Measurements from ENCODE around the gene VASH2. TPM values are rescaled to one million over a fixed set of nuclear protein-coding genes. Genes with fewer than 3 reads are reported as not detected.

The VASH2 gene
- total and polyA plus RNA-seq, 2 of the 8 experiments (the other 6 are each of a cell fraction or from before 2014, with no cell fraction given) = 44.0 to 187 TPM

GRCh38 chr1:212954514-212954913, 4.2 kb downstream of the VASH2 start:
- Histone ChIP-seq H3K9me3 (ENCODE audit: insufficient read depth in 2 of 2, low read depth in 1 of 2, low read length in 1 of 2) (no peaks in the 10 kb centered on the region), H2BK5ac (ENCODE audit: low read depth, low read length) (no peak overlapping the region), H3K4ac (replicated peaks; ENCODE audit: insufficient read length, low read depth, low read length) (no peak overlapping the region), H3K18ac (ENCODE audit: extremely low read depth, low read length) (no peak overlapping the region), H3K4me3 (ENCODE audit: extremely low read depth in 1 of 4, insufficient read depth in 2 of 4, low read depth in 3 of 4, low read length in 4 of 4) (no peak overlapping the region), H4K5ac (ENCODE audit: insufficient read length, low read depth, low read length) (no peak overlapping the region), H3K9ac (replicated peaks in 1 of 4; ENCODE audit: extremely low read depth in 1 of 4, low read depth in 3 of 4, low read length in 3 of 4) (no peak overlapping the region), H3K14ac (ENCODE audit: insufficient read length) (no peak overlapping the region), H2AFZ (ENCODE audit: low read length) (no peak overlapping the region), H2BK20ac (ENCODE audit: low read length) (no peak overlapping the region), H3K27ac (ENCODE audit: low read depth, low read length) (no peak overlapping the region), H3K79me1 (ENCODE audit: low read depth, low read length) (peaks cover 9% of the 10 kb centered on the region), H4K20me1 (replicated peaks in 1 of 2; ENCODE audit: control insufficient read depth in 1 of 2, insufficient read depth in 2 of 2, low read length in 2 of 2) (peaks cover 10 to 17% of the 10 kb centered on the region in 2 experiments), H3K4me1 (replicated peaks in 1 of 4; ENCODE audit: control insufficient read depth in 3 of 4, insufficient read depth in 4 of 4, low read length in 3 of 4) (peaks cover 6 to 27% (median 16%) of the 10 kb centered on the region in 4 experiments), H2AK5ac (ENCODE audit: low read depth, low read length) (no peak overlapping the region), H2BK120ac (replicated peaks; ENCODE audit: low read depth, low read length) (no peak overlapping the region), H2BK15ac (ENCODE audit: low read length) (no peak overlapping the region), H3K36me3 (ENCODE audit: control insufficient read depth in 2 of 4, insufficient read depth in 4 of 4, low read length in 3 of 4) (peaks cover 33 to 79% (median 62%) of the 10 kb centered on the region in 4 experiments), H3K4me2 (ENCODE audit: insufficient read depth in 1 of 2, low read depth in 2 of 2, low read length in 2 of 2) (no peak overlapping the region; a peak in 1 of 4 replicates), H3K23me2 (ENCODE audit: low read depth, low read length) (peaks cover 15% of the 10 kb centered on the region), H3K56ac (replicated peaks; ENCODE audit: insufficient read length, low read depth, low read length) (no peak overlapping the region), H4K91ac (replicated peaks; ENCODE audit: insufficient read length, low read length) (no peak overlapping the region), H4K8ac (ENCODE audit: extremely low read depth, insufficient read depth, low read length) (no peak overlapping the region), H3K79me2 (ENCODE audit: control insufficient read depth in 1 of 2, insufficient read depth in 2 of 2, low read length in 2 of 2) (peaks cover 5 to 82% of the 10 kb centered on the region in 2 experiments; a peak in 3 of 4 replicates), H3K27me3 (replicated peaks in 1 of 4; ENCODE audit: control insufficient read depth in 3 of 4, extremely low read depth in 1 of 4, insufficient read depth in 3 of 4, low read length in 3 of 4) (no peaks in the 10 kb centered on the region), H2BK12ac (ENCODE audit: low read depth, low read length) (no peak overlapping the region), H3K23ac (ENCODE audit: insufficient read length) (no peak overlapping the region)
- ChIA-PET CTCF (ENCODE audit: partially characterized antibody) (interaction anchor here (0.6 to 4.3 kb wide), 11 partner anchors 10 to 264 kb away, joined by 3 to 52 read pairs (median 3); no protein-coding TSS in a partner anchor), POLR2A (ENCODE audit: partially characterized antibody) (interaction anchor here (0.8 to 9.3 kb wide), 15 partner anchors 9 to 96 kb away, joined by 3 to 172 read pairs (median 6); partner anchors contain the start of gene FLVCR1)
- DNase-seq (ENCODE audit: low read depth in 1 of 2, low spot score in 2 of 2) = no peak
- WGBS, 2 experiments (ENCODE audit: extremely low coverage in 1 of 2, insufficient coverage in 1 of 2, insufficient read length in 1 of 2, insufficient replicate concordance in 2 of 2, low coverage in 1 of 2, low lambda C conversion rate in 2 of 2, missing lambda C conversion rate in 1 of 2) = 90% methylated on average over 6 of the region's 6 CpGs; no CpG with 5 or more reads in 1 of the 2 experiments
- FAIRE-seq = no peak
- no peak for TF ChIP-seq SRF (IDR thresholded peaks at IDR 0.05; ENCODE audit: low read depth, low read length)
- TF ChIP-seq ASH2L (IDR thresholded peaks at IDR 0.05; ENCODE audit: low read length) = no peak
- no peak for TF ChIP-seq CBX5 (IDR thresholded peaks at IDR 0.05; ENCODE audit: low read depth, low read length)
- no peak for TF ChIP-seq RFX5 (IDR thresholded peaks at IDR 0.05; ENCODE audit: borderline replicate concordance, low read depth, low read length)
- no peak for TF ChIP-seq CREB1 (IDR thresholded peaks at IDR 0.05)
- no peak for TF ChIP-seq SIRT6 (IDR thresholded peaks at IDR 0.05; ENCODE audit: low read length)
- no peak for TF ChIP-seq SP2 (IDR thresholded peaks at IDR 0.05; ENCODE audit: low read length)
- TF ChIP-seq GABPA (IDR thresholded peaks at IDR 0.05; ENCODE audit: borderline replicate concordance, insufficient read depth, low read length) = no peak
- TF ChIP-seq SUZ12 (IDR thresholded peaks at IDR 0.05; ENCODE audit: low read length) = no peak
- no peak for TF ChIP-seq JUN (IDR thresholded peaks at IDR 0.05; ENCODE audit: low read depth, low read length)
- TF ChIP-seq KDM5A (IDR thresholded peaks at IDR 0.05; ENCODE audit: low read length) = no peak
- no peak for TF ChIP-seq BCL11A (IDR thresholded peaks at IDR 0.05; ENCODE audit: low read depth in 2 of 2, low read length in 2 of 2)
- TF ChIP-seq NRF1 (IDR thresholded peaks at IDR 0.05; ENCODE audit: low read depth, low read length) = no peak
- no peak for TF ChIP-seq USF2 (IDR thresholded peaks at IDR 0.05; ENCODE audit: low read length)
- no peak for TF ChIP-seq JUND (IDR thresholded peaks at IDR 0.05; ENCODE audit: low read length)
